Measurements from ENCODE around the gene SWSAP1. TPM values are rescaled to one million over a fixed set of nuclear protein-coding genes. Genes with fewer than 3 reads are reported as not detected.
A peak's percentile ranks its signal among the peaks of the same experiment; 100 is the strongest.

The SWSAP1 gene
- total and polyA plus RNA-seq, 2 of the 4 experiments (the other 2 are of a cell fraction) = 0.36 to 1.6 TPM

DNA sequence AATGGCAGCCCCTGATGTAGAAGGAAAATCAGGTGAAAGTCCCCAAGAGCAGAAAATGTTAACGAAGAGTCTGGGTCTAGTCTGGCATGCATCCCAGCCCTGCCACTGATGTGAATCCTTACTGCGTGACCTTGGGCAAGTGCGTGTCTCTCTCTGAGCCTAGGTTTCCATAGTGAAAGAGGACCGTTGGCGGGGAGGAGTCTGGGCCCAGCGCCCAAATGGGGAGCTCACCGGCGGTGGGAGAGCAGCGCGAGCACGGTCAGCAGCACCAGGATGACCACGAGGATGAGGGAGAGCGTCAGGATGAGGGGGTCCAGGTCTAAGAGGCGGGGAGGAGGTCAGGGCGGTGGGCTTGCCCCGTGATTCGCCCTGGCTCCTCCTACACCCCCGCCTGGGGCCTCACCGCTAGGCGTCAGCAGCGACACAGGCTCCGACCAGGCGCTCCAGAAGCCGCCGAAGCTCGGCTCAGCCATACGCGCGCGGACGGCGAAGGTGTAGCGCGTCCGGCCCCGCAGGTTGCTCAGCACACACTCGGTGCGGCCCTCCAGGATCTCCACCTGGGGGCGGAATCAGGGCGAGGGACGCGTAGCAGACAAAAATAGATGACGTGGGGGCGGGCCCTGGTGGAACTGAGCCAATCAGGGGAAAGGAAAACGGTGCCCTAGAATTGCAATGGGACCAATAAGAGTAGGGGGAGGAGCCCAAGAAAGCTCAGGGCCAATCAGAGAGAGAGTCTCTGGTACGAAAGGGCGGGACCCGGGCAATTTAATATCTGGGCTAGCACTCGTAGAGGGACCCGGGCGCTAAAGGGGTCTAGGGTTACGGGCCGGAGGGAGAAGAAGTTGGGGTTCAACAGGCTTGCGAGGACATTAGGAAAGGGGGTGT, 6.4 kb downstream of the SWSAP1 start (continued):
- TF ChIP-seq BHLHE40 (IDR thresholded peaks at IDR 0.05; ENCODE audit: low read depth, low read length) (no peak), FOS (IDR thresholded peaks at IDR 0.05; ENCODE audit: low read depth, low read length) (0 out of 2 replicates have a peak, but pooled peaks have one; percentile 15), NFE2L2 (IDR thresholded peaks at IDR 0.05; ENCODE audit: low read depth, low read length) (no peak), RAD21 (IDR thresholded peaks at IDR 0.05; ENCODE audit: low read length) (peak; percentile 43; the same call in 1 of the 2 replicates)

All from IMR-90 (cell line).